IgD-negative memory B cell (primary cell): ENCODE data around the gene TMEM198. TPM values are rescaled to one million over a fixed set of nuclear protein-coding genes. Genes with fewer than 3 reads are reported as not detected.

Experiments used
- H3K27ac Mint-ChIP-seq, 3 donors: one replicate each; pipeline ENCODE4 v1.8.0; 2020 to 2022; ENCODE audit warnings: mild to moderate bottlenecking in 3 of 3, mixed read lengths in 3 of 3, moderate library complexity in 1 of 3
- H3K27me3 Mint-ChIP-seq: one replicate; pipeline ENCODE4 v1.8.0; 2021; ENCODE audit warnings: mixed read lengths
- H3K36me3 Mint-ChIP-seq: one replicate; pipeline ENCODE4 v1.8.0; 2020; ENCODE audit warnings: mild to moderate bottlenecking, mixed read lengths
- H3K4me1 Mint-ChIP-seq, 3 donors: one replicate each; pipeline ENCODE4 v1.8.0; 2020 to 2022; ENCODE audit warnings: mixed read lengths in 3 of 3, mild to moderate bottlenecking in 1 of 3
- H3K4me3 Mint-ChIP-seq, 4 donors: one replicate each; pipeline ENCODE4 v1.8.0; 2020 to 2022; ENCODE audit warnings: mild to moderate bottlenecking in 4 of 4, mixed read lengths in 4 of 4, moderate library complexity in 3 of 4
- H3K9me3 Mint-ChIP-seq, 3 donors: one replicate each; pipeline ENCODE4 v1.8.0; 2020 to 2021; ENCODE audit warnings: mixed read lengths in 3 of 3, mild to moderate bottlenecking in 1 of 3
- polyA plus RNA-seq: library from polyadenylated mRNA; unstranded; fragments of 300-500 nt; fragmentation: Illumina TruSeq; gene quantifications from one replicate; pipeline ENCODE4 v1.2.3, GENCODE V29; 2021

TMEM198 gene
- polyA plus RNA-seq, 1 donor from 2014 or later, result 0.28 TPM

DNA sequence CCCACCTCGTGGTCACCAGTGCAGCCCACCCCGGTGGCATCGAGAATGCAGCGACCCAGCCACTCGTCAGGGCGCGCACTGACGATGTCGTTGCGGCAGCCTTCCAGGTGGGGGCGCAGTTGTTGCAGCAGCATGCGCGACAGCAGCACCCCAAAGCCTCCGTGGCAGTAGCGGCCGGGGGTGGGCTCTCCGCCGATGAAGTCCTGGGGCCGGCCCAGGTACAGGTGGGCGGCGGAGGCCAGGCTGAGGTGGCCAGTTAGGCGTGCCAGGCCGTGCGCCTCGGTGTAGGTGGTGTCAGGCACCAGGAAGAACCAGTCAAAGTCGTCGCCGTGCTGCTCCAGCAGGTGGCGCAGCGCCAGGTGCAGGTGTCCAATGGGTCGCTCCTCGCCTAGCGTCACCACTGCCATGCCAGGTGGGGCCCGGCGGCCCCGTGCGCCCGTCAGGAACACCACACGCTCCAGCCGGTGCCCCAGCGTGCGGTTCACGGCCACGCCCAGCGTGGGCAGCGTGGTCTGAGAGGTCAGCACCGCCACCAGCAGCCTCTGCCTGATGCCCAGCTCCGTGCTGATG lies 2.1 kb upstream of the TMEM198 start:
- peak overlapping the region in 2 of 3 donors; percentile 23 to 70 for H3K27ac Mint-ChIP-seq
- H3K4me3 Mint-ChIP-seq, result peak overlapping the region; percentile 17 to 94 (median 66)
- H3K36me3 Mint-ChIP-seq, result no peaks in the 10 kb centered on the region

GRCh38 chr2:219542931-219543595 lies 765 bp upstream of the TMEM198 start:
- peak overlapping the region; percentile 79 to 94 (median 86) for H3K4me3 Mint-ChIP-seq
- H3K27ac Mint-ChIP-seq, result peak overlapping the region; percentile 72 to 80 (median 80)
- H3K27me3 Mint-ChIP-seq, result peaks cover 23% of the 10 kb centered on the region
- H3K9me3 Mint-ChIP-seq, result no peaks in the 10 kb centered on the region
- no peaks in the 10 kb centered on the region for H3K36me3 Mint-ChIP-seq
- H3K4me1 Mint-ChIP-seq, result peaks cover 6 to 30% (median 8%) of the 10 kb centered on the region in 3 donors

More for the DNA sequence above, 2.1 kb upstream of the TMEM198 start:
- Mint-ChIP-seq H3K4me1 (peaks cover 6 to 30% (median 8%) of the 10 kb centered on the region in 3 donors), H3K27me3 (peaks cover 13% of the 10 kb centered on the region), H3K9me3 (no peaks in the 10 kb centered on the region)

DNA sequence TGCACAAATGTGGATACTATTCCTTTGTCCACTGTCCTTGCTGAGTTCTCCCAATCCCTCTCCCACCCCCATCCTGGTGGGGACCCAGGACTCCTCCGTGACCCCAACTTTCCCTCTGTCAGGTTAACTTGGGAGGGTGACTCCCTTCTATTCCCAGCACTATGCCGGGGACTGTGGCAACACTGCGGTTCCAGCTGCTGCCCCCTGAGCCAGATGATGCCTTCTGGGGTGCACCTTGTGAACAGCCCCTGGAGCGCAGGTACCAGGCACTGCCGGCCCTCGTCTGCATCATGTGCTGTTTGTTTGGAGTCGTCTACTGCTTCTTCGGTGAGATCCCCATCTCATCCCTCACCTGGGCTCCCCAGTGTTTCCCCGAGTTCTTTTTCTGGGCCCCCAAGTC lies 739 bp downstream of the TMEM198 start:
- Mint-ChIP-seq H3K4me1 (peaks cover 6 to 30% (median 8%) of the 10 kb centered on the region in 3 donors), H3K27me3 (peaks cover 28% of the 10 kb centered on the region), H3K27ac (peak overlapping the region in 1 of 3 donors; percentile 72)

GRCh38 chr2:219545295-219545942 lies 1.6 kb downstream of the TMEM198 start:
- H3K27me3 Mint-ChIP-seq, result peaks cover 35% of the 10 kb centered on the region
- peak overlapping the region in 2 of 4 donors; percentile 82 to 83 for H3K4me3 Mint-ChIP-seq
- peaks cover 2% of the 10 kb centered on the region for H3K36me3 Mint-ChIP-seq
- H3K9me3 Mint-ChIP-seq, result no peaks in the 10 kb centered on the region
- peaks cover 6 to 30% (median 8%) of the 10 kb centered on the region in 3 donors for H3K4me1 Mint-ChIP-seq
- peak overlapping the region in 1 of 3 donors; percentile 72 for H3K27ac Mint-ChIP-seq

More for the DNA sequence above, 739 bp downstream of the TMEM198 start:
- Mint-ChIP-seq H3K9me3 (no peaks in the 10 kb centered on the region), H3K4me3 (peak overlapping the region; percentile 81 to 86 (median 82)), H3K36me3 (peaks cover 2% of the 10 kb centered on the region)

DNA sequence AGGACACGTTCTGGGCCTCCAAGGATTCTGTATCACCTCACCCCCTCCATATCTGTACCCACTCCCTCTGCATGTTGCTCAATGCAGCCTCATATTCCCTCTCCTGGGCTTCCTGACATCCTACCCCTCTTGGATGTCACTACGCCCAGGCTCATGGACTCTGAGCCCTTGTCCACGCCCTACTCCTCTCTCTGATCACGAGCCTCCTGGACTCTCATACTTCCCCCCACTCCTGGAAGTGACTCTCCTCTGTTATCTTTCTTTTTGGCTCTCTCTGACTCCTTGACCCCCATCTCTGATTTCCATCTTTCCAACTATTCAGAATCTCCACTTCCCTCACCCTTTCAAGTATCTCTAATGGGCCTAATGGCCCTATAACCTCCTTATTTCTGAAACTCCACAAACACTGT lies 2.1 kb downstream of the TMEM198 start:
- peak overlapping the region in 2 of 4 donors; percentile 18 to 40 for H3K4me3 Mint-ChIP-seq
- peaks cover 37% of the 10 kb centered on the region for H3K27me3 Mint-ChIP-seq
- peaks cover 2% of the 10 kb centered on the region for H3K36me3 Mint-ChIP-seq
- no peaks in the 10 kb centered on the region for H3K9me3 Mint-ChIP-seq
- peaks cover 6 to 30% (median 9%) of the 10 kb centered on the region in 3 donors for H3K4me1 Mint-ChIP-seq
- peak overlapping the region in 1 of 3 donors; percentile 75 for H3K27ac Mint-ChIP-seq

DNA sequence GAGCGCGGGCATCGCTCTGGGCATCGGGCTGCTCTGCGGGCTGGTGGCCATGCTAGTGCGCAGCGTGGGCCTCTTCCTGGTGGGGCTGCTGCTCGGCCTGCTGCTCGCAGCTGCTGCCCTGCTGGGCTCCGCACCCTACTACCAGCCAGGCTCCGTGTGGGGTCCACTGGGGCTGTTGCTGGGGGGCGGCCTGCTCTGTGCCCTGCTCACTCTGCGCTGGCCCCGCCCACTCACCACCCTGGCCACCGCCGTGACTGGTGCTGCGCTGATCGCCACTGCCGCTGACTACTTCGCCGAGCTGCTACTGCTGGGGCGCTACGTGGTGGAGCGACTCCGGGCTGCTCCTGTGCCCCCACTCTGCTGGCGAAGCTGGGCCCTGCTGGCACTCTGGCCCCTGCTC lies 3.8 kb downstream of the TMEM198 start:
- H3K9me3 Mint-ChIP-seq, result no peaks in the 10 kb centered on the region
- H3K4me1 Mint-ChIP-seq, result peaks cover 7 to 13% (median 7%) of the 10 kb centered on the region in 3 donors
- no peak overlapping the region for H3K4me3 Mint-ChIP-seq
- H3K27me3 Mint-ChIP-seq, result peaks cover 46% of the 10 kb centered on the region
- H3K36me3 Mint-ChIP-seq, result peaks cover 2% of the 10 kb centered on the region
- H3K27ac Mint-ChIP-seq, result no peak overlapping the region

DNA sequence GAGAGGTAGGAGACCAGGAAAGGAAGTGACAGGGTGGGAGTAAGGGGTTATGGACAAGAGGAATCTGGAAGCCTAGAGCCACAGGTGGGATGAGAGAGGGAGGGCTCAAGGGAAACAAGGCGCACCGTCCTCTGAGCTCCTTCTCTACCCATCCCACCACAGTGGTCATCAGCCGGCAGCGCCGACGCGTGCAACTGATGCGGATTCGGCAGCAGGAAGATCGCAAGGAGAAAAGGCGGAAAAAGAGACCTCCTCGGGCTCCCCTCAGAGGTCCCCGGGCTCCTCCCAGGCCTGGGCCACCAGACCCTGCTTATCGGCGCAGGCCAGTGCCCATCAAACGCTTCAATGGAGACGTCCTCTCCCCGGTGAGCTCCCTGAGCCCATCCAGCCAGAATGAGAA lies 5.2 kb downstream of the TMEM198 start:
- no peak overlapping the region for H3K27ac Mint-ChIP-seq
- no peaks in the 10 kb centered on the region for H3K9me3 Mint-ChIP-seq
- peaks cover 4 to 10% (median 5%) of the 10 kb centered on the region in 3 donors for H3K4me1 Mint-ChIP-seq
- H3K36me3 Mint-ChIP-seq, result peaks cover 2% of the 10 kb centered on the region
- peaks cover 57% of the 10 kb centered on the region for H3K27me3 Mint-ChIP-seq
- no peak overlapping the region for H3K4me3 Mint-ChIP-seq

- no peak overlapping the region for H3K4me3 Mint-ChIP-seq
- no peak overlapping the region for H3K27ac Mint-ChIP-seq
- peaks cover 59% of the 10 kb centered on the region for H3K27me3 Mint-ChIP-seq
- peaks cover 2% of the 10 kb centered on the region for H3K36me3 Mint-ChIP-seq
- no peaks in the 10 kb centered on the region for H3K9me3 Mint-ChIP-seq
- H3K4me1 Mint-ChIP-seq, result peaks cover 1 to 4% (median 2%) of the 10 kb centered on the region in 3 donors
These were observed 5.8 kb downstream of the TMEM198 start for GRCh38 chr2:219549619-219550018.

GRCh38 chr2:219551441-219552381 lies 7.9 kb downstream of the TMEM198 start:
- H3K36me3 Mint-ChIP-seq, result peaks cover 2% of the 10 kb centered on the region
- peak overlapping the region in 3 of 4 donors; percentile 17 to 87 (median 59) for H3K4me3 Mint-ChIP-seq
- peaks cover 58% of the 10 kb centered on the region for H3K27me3 Mint-ChIP-seq
- peak overlapping the region in 2 of 3 donors; percentile 5 to 10 for H3K27ac Mint-ChIP-seq
- no peaks in the 10 kb centered on the region for H3K9me3 Mint-ChIP-seq
- H3K4me1 Mint-ChIP-seq, result peaks cover 0 to 2% (median 1%) of the 10 kb centered on the region in 3 donors

DNA sequence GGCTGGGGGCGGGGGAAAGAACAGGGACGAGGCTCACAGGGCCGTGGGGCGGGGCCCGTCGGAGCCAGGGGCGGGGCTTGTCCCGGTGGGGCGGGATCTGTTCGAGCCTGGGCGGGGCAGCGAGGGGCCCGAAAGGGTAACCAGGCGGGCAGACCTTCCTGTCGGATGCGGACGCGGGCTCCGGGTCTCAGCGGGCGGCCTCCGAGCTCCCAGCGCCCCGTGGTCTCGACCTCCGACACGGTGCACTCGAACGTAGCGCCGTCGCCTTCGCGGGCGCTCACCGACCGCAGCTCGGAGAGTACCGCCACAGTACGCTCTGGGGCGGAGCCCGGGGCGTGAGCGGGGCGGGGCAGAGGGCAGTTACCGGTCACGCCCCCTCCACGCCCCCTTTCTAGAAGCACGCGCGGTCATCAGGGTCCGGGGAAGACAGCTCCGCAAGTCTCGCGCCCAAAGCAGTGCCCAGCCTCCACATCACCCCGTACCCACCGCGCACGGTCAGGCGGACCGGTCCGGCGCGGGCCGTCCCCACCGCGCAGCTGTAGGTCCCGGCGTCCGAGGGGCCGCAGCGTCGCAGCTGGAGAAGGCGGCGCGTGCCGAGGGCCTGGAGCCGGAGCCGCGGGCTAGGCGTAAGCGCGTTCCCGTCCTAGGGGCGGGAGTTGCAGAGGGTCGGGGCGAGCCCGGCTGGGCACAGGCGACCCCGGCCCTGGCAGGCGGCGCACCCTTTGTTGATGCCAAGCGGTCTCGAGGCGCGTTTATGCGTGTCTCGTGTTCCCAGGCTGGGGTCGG lies 8.7 kb downstream of the TMEM198 start:
- H3K9me3 Mint-ChIP-seq, result no peaks in the 10 kb centered on the region
- H3K36me3 Mint-ChIP-seq, result peaks cover 2% of the 10 kb centered on the region
- H3K4me1 Mint-ChIP-seq, result peaks cover 0 to 2% (median 1%) of the 10 kb centered on the region in 3 donors
- H3K27ac Mint-ChIP-seq, result peak overlapping the region in 2 of 3 donors; percentile 5 to 10
- H3K4me3 Mint-ChIP-seq, result peak overlapping the region; percentile 17 to 87 (median 54)
- H3K27me3 Mint-ChIP-seq, result peaks cover 52% of the 10 kb centered on the region

GRCh38 chr2:219553168-219553417 lies 9.3 kb downstream of the TMEM198 start:
- Mint-ChIP-seq H3K36me3 (peaks cover 2% of the 10 kb centered on the region), H3K4me1 (peaks cover 0 to 2% (median 1%) of the 10 kb centered on the region in 3 donors), H3K27ac (peak overlapping the region in 1 of 3 donors; percentile 31), H3K4me3 (peak overlapping the region in 3 of 4 donors; percentile 48 to 77 (median 51)), H3K9me3 (no peaks in the 10 kb centered on the region), H3K27me3 (peaks cover 49% of the 10 kb centered on the region)

DNA sequence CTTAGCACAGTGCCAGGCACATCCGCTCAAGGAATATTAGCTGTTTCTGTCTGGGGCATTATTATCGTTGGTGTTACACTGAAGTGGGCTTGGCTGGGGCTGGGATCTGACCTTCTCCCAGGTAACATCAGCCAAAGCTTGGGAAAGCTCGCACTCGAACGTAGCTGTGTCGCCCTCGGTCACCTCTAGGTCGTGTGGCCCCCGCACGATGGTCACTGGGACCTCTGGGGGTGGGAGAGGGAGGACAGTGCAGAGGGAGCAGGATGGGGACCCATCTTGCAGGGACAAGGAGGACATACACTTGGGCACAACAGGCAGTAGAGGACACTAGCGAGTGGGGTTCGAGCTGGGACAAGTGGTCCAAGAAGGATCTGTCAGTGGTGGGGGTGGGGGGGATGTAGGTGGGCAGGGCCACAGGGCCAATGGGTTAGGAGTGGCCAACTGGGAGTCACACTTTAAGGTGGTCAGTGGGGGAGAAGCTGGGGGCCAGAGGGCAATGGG lies 9.7 kb downstream of the TMEM198 start:
- H3K36me3 Mint-ChIP-seq, result peaks cover 2% of the 10 kb centered on the region
- H3K27ac Mint-ChIP-seq, result peak overlapping the region in 1 of 3 donors; percentile 31
- peaks cover 49% of the 10 kb centered on the region for H3K27me3 Mint-ChIP-seq
- H3K4me3 Mint-ChIP-seq, result peak overlapping the region in 3 of 4 donors; percentile 35 to 77 (median 48)
- H3K4me1 Mint-ChIP-seq, result peaks cover 0 to 2% (median 1%) of the 10 kb centered on the region in 3 donors
- H3K9me3 Mint-ChIP-seq, result no peaks in the 10 kb centered on the region

GRCh38 chr2:219554350-219554749 lies 10.5 kb downstream of the TMEM198 start:
- H3K4me3 Mint-ChIP-seq, result no peak overlapping the region
- H3K27ac Mint-ChIP-seq, result no peak overlapping the region
- no peaks in the 10 kb centered on the region for H3K9me3 Mint-ChIP-seq
- H3K4me1 Mint-ChIP-seq, result peaks cover 0 to 2% (median 1%) of the 10 kb centered on the region in 3 donors
- H3K27me3 Mint-ChIP-seq, result peaks cover 47% of the 10 kb centered on the region
- H3K36me3 Mint-ChIP-seq, result peaks cover under 1% of the 10 kb centered on the region

DNA sequence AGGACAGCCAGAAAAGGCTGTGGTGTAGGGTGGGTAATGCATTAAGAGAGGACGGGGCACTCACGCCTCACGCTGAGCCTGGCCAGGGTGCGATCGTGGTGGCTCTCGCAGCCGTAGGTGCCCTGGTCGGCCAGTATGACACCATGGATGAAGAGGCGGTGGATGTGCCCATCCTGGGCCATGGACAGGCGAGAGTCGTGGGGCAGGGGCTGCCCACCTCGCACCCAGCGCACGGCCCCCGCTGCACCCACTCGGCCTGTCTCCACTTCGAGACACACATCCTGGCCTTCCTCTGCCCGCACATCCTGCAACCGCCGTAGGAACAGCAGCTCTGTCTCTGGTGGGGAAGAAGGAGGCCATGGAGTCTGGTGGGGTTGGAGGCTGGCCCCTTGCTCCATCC lies 12.1 kb downstream of the TMEM198 start:
- H3K27me3 Mint-ChIP-seq, result peaks cover 36% of the 10 kb centered on the region
- H3K9me3 Mint-ChIP-seq, result no peaks in the 10 kb centered on the region
- H3K27ac Mint-ChIP-seq, result no peak overlapping the region
- H3K36me3 Mint-ChIP-seq, result no peaks in the 10 kb centered on the region
- H3K4me3 Mint-ChIP-seq, result no peak overlapping the region
- H3K4me1 Mint-ChIP-seq, result peaks cover 0 to 1% (median under 1%) of the 10 kb centered on the region in 3 donors
